ENCODE data around the gene NXT1. TPM values are rescaled to one million over a fixed set of nuclear protein-coding genes. Genes with fewer than 3 reads are reported as not detected.

Gene NXT1
- total RNA-seq, 1 donor from 2014 or later, result 12.6 TPM

DNA sequence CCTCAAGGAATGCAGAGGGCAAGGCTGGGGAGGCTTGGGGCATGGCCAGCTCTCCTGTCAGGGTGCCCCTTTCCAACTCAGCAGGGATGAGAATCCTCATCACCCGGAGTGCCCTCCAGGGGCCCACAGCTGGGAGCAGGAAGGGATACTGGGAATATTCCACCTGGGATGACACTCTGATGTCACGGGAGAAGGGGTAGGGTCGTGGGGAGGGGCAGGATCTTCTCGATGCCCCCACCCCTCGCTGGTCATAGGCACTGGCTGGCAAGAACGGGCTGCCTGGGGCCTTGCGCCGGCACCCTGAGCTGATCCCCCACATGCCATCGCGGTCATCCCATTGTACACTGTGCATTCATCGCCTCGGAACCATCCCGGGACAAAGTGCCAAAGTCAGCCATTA is 10.6 kb upstream of the NXT1 start:
- DNase-seq, result no peak
- TF ChIP-seq, protein P1, sequence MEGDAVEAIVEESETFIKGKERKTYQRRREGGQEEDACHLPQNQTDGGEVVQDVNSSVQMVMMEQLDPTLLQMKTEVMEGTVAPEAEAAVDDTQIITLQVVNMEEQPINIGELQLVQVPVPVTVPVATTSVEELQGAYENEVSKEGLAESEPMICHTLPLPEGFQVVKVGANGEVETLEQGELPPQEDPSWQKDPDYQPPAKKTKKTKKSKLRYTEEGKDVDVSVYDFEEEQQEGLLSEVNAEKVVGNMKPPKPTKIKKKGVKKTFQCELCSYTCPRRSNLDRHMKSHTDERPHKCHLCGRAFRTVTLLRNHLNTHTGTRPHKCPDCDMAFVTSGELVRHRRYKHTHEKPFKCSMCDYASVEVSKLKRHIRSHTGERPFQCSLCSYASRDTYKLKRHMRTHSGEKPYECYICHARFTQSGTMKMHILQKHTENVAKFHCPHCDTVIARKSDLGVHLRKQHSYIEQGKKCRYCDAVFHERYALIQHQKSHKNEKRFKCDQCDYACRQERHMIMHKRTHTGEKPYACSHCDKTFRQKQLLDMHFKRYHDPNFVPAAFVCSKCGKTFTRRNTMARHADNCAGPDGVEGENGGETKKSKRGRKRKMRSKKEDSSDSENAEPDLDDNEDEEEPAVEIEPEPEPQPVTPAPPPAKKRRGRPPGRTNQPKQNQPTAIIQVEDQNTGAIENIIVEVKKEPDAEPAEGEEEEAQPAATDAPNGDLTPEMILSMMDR (IDR thresholded peaks at IDR 0.05; ENCODE audit: partially characterized antibody, unreplicated experiment), result no peak
- Mint-ChIP-seq H3K4me3 (ENCODE audit: unreplicated experiment) (no peak overlapping the region), H3K9me3 (ENCODE audit: unreplicated experiment) (no peaks in the 10 kb centered on the region), H3K36me3 (ENCODE audit: unreplicated experiment) (no peaks in the 10 kb centered on the region), H3K27ac (ENCODE audit: unreplicated experiment) (no peak overlapping the region), H3K4me1 (ENCODE audit: low read depth, unreplicated experiment) (no peaks in the 10 kb centered on the region), H3K27me3 (ENCODE audit: unreplicated experiment) (no peaks in the 10 kb centered on the region)

DNA sequence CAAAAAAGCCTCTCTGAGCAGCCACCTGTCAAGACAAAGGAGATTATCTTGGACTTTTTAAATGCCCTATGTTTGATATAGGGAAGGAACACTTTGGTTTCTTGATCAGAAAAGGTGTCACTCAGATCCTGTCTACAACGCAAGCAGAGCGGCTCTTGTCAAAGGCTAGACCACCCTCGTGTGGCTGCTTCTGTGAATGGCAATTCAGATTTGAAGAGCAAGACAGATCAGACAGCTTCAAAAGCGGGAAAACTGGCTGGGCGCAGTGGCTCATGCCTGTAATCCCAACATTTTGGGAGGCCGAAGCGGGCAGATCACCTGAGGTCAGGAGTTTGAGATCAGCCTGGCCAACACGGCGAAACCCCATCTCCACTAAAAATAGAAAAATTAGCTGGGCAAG is 10.1 kb upstream of the NXT1 start:
- TF ChIP-seq, protein P1 (IDR thresholded peaks at IDR 0.05; ENCODE audit: partially characterized antibody, unreplicated experiment), result peak; percentile 49
- H3K4me1 Mint-ChIP-seq (ENCODE audit: low read depth, unreplicated experiment), result no peaks in the 10 kb centered on the region
- H3K4me3 Mint-ChIP-seq (ENCODE audit: unreplicated experiment), result no peak overlapping the region
- H3K27me3 Mint-ChIP-seq (ENCODE audit: unreplicated experiment), result no peaks in the 10 kb centered on the region
- no peaks in the 10 kb centered on the region for H3K9me3 Mint-ChIP-seq (ENCODE audit: unreplicated experiment)
- peak; percentile 72 for DNase-seq
- H3K36me3 Mint-ChIP-seq (ENCODE audit: unreplicated experiment), result no peaks in the 10 kb centered on the region
- no peak overlapping the region for H3K27ac Mint-ChIP-seq (ENCODE audit: unreplicated experiment)

DNA sequence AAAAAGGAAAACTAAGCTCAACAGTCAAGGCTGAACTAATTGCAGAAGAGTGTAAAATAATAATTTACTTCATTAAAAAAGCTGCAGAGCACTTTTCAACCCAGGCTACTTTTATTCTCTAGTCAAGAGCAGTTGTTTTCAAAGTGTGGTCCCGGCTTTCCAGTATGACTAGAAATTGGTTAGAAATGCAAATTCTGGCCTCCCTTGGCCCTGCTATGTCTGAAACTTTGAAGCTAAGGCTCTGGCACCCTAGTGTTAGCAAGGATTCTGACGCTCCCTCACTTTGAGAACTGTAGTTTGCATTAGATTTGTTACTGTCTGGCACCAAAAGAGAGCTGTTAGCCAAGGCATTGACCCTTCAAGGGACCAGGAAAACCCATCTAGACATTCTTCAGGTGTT is 9.5 kb upstream of the NXT1 start:
- no peaks in the 10 kb centered on the region for H3K4me1 Mint-ChIP-seq (ENCODE audit: low read depth, unreplicated experiment)
- H3K27me3 Mint-ChIP-seq (ENCODE audit: unreplicated experiment), result no peaks in the 10 kb centered on the region
- no peaks in the 10 kb centered on the region for H3K36me3 Mint-ChIP-seq (ENCODE audit: unreplicated experiment)
- TF ChIP-seq, protein P1 (IDR thresholded peaks at IDR 0.05; ENCODE audit: partially characterized antibody, unreplicated experiment), result no peak
- no peak overlapping the region for H3K4me3 Mint-ChIP-seq (ENCODE audit: unreplicated experiment)
- no peak overlapping the region for H3K27ac Mint-ChIP-seq (ENCODE audit: unreplicated experiment)
- DNase-seq, result no peak
- no peaks in the 10 kb centered on the region for H3K9me3 Mint-ChIP-seq (ENCODE audit: unreplicated experiment)

DNA sequence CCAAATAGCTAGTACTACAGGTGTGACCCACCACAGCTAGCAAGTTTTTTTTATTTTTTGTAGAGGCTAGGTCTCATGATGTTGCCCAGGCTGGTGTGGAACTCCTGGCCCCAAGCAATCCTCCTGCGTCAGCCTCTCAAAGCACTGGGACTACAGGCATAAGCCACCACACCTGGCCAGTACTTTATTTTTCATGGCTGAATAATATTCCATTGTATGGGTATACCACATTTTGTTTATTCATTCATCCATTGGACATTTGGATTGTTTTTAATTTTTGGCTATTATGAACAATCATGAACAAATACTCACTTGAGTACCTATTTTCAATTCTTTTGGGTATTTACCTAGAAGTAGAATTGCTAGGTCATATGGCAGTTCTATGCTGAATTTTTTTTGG is 7.0 kb upstream of the NXT1 start:
- no peaks in the 10 kb centered on the region for H3K4me1 Mint-ChIP-seq (ENCODE audit: low read depth, unreplicated experiment)
- no peaks in the 10 kb centered on the region for H3K36me3 Mint-ChIP-seq (ENCODE audit: unreplicated experiment)
- DNase-seq, result no peak
- no peak overlapping the region for H3K4me3 Mint-ChIP-seq (ENCODE audit: unreplicated experiment)
- no peak overlapping the region for H3K27ac Mint-ChIP-seq (ENCODE audit: unreplicated experiment)
- no peaks in the 10 kb centered on the region for H3K27me3 Mint-ChIP-seq (ENCODE audit: unreplicated experiment)
- no peaks in the 10 kb centered on the region for H3K9me3 Mint-ChIP-seq (ENCODE audit: unreplicated experiment)
- TF ChIP-seq, protein P1 (IDR thresholded peaks at IDR 0.05; ENCODE audit: partially characterized antibody, unreplicated experiment), result no peak

DNA sequence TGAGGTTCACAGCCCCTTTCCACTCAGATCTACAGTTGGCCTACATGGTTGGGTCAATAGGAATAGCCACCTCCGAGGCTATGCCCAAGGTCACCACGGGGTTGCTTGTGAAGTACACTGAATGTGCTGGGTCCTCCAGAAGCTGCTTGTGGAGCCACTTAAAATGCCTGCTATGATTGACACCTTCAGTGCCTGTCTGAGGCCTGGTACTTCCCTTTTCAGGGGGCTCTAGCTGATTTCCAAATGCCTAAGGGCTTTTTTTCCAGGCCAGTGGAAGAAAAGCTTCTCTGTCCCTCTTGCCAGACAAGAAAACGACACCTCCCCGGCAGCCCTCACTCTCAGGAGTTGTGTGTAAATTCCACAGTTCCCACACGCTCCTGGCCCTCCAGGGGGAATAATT is 6.3 kb upstream of the NXT1 start:
- Mint-ChIP-seq H3K4me1 (ENCODE audit: low read depth, unreplicated experiment) (peaks cover under 1% of the 10 kb centered on the region), H3K36me3 (ENCODE audit: unreplicated experiment) (no peaks in the 10 kb centered on the region), H3K4me3 (ENCODE audit: unreplicated experiment) (no peak overlapping the region), H3K9me3 (ENCODE audit: unreplicated experiment) (no peaks in the 10 kb centered on the region), H3K27ac (ENCODE audit: unreplicated experiment) (no peak overlapping the region), H3K27me3 (ENCODE audit: unreplicated experiment) (no peaks in the 10 kb centered on the region)
- TF ChIP-seq, protein P1 (IDR thresholded peaks at IDR 0.05; ENCODE audit: partially characterized antibody, unreplicated experiment), result no peak
- no peak for DNase-seq
